ENCODE data around the gene LCLAT1. TPM values are rescaled to one million over a fixed set of nuclear protein-coding genes. Genes with fewer than 3 reads are reported as not detected.
A peak's percentile ranks its signal among the peaks of the same experiment; 100 is the strongest.

Gene LCLAT1
- polyA plus RNA-seq, 2 of the 4 experiments (the other 2 are of a cell fraction) = 19.5 to 71.0 TPM

DNA sequence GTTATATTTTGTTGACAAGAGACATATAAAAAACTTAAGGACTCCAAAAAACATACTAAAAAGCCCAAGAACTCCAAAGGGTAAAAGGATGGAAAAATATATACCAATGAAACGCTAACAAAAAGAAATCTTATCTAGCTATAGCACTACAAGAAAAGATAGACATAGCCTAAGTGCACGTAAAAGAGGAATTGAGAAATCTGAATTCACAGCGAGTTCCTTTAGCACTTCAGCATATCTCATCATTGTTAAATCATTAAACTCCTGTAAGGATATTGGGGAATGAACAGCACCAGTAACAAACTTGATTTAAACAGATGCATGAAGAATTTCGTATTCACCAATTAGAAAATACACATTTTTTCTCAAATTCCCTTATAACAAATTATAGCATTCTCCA is 226.1 kb downstream of the LCLAT1 start:
- no peak for DNase-seq (ENCODE audit: low read depth in 1 of 2, low spot score in 1 of 2)
- Histone ChIP-seq H3K4me2 (no peak overlapping the region), H3K9me3 (peaks cover 36% of the 10 kb centered on the region), H3K4me1 (no peaks in the 10 kb centered on the region), H3K27ac (no peak overlapping the region), H3K4me3 (no peak overlapping the region)
- CTCF ChIA-PET = interaction anchor here (1.1 kb wide), 1 partner anchor 508 kb away, joined by 4 read pairs; no protein-coding TSS in a partner anchor
- no peak for ATAC-seq
- peak; percentile 46 for FAIRE-seq
- POLR2A ChIA-PET = no interaction called here
- WGBS (ENCODE audit: missing lambda C conversion rate) = 64% methylated on average over 4 of the region's 4 CpGs
- no peak for TF ChIP-seq MAFK (IDR thresholded peaks at IDR 0.05; ENCODE audit: partially characterized antibody)
- no peak for TF ChIP-seq SMC3 (IDR thresholded peaks at IDR 0.05)
- TF ChIP-seq JUNB (IDR thresholded peaks at IDR 0.05) = no peak
- no peak for TF ChIP-seq POLR2AphosphoS2 (conservative IDR thresholded peaks at IDR 0.05; ENCODE audit: low read length)
- TF ChIP-seq RCOR1 (IDR thresholded peaks at IDR 0.05; ENCODE audit: low read depth, low read length) = no peak
- TF ChIP-seq MAX (IDR thresholded peaks at IDR 0.05) = no peak
- TF ChIP-seq, protein P1, sequence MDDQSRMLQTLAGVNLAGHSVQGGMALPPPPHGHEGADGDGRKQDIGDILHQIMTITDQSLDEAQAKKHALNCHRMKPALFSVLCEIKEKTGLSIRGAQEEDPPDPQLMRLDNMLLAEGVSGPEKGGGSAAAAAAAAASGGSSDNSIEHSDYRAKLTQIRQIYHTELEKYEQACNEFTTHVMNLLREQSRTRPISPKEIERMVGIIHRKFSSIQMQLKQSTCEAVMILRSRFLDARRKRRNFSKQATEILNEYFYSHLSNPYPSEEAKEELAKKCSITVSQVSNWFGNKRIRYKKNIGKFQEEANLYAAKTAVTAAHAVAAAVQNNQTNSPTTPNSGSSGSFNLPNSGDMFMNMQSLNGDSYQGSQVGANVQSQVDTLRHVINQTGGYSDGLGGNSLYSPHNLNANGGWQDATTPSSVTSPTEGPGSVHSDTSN (IDR thresholded peaks at IDR 0.05) = no peak
- TF ChIP-seq E2F6 (IDR thresholded peaks at IDR 0.05; ENCODE audit: borderline replicate concordance, low read depth) = no peak
- no peak for TF ChIP-seq MAZ (IDR thresholded peaks at IDR 0.05; ENCODE audit: borderline replicate concordance, low read depth, low read length)
- no peak for TF ChIP-seq EP300 (IDR thresholded peaks at IDR 0.05)
- TF ChIP-seq USF2 (IDR thresholded peaks at IDR 0.05) = no peak
- TF ChIP-seq HEYL (CRISPR knock-in tag; IDR thresholded peaks at IDR 0.05) = no peak
- no peak for TF ChIP-seq RAD21 (conservative IDR thresholded peaks at IDR 0.05 in 1 of 2, IDR thresholded peaks at IDR 0.05 in 1 of 2)
- no peak for TF ChIP-seq JUN (IDR thresholded peaks at IDR 0.05)

DNA sequence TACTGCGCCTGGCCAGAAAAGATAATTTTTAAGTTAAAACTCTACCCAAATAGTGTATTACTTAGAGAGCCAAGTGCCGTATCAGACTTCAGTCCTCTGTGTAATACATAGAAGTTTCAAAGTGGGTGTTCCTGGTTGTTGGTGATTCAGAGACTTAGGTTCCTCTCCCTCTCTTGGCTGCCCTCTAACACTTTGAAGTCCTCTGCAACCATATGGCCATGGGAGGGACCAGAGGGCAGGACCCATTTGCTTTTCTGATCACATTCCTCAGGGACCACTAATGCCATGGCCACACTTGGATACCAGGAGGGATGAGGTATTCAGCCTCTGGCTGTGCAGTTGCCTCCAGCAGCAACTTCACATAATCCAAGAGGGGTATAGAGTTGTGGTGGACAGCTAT is 228.7 kb downstream of the LCLAT1 start:
- DNase-seq (ENCODE audit: low read depth in 1 of 2, low spot score in 1 of 2) (no peak), ATAC-seq (no peak), FAIRE-seq (no peak)
- TF ChIP-seq HEYL (CRISPR knock-in tag; IDR thresholded peaks at IDR 0.05) (no peak), HOXB5 (CRISPR knock-in tag; IDR thresholded peaks at IDR 0.05) (no peak), CHD2 (IDR thresholded peaks at IDR 0.05; ENCODE audit: low read length, partially characterized antibody) (no peak), ESRRA (IDR thresholded peaks at IDR 0.05; ENCODE audit: borderline replicate concordance, low read length) (no peak), SMC3 (IDR thresholded peaks at IDR 0.05) (no peak), ZSCAN20 (CRISPR knock-in tag; IDR thresholded peaks at IDR 0.05) (no peak), RAD21 (conservative IDR thresholded peaks at IDR 0.05 in 1 of 2, IDR thresholded peaks at IDR 0.05 in 1 of 2) (no peak), SREBF2 (IDR thresholded peaks at IDR 0.05) (no peak), TFCP2L1 (CRISPR knock-in tag; IDR thresholded peaks at IDR 0.05) (no peak), RCOR1 (IDR thresholded peaks at IDR 0.05; ENCODE audit: low read depth, low read length) (no peak), MAFK (IDR thresholded peaks at IDR 0.05; ENCODE audit: partially characterized antibody) (no peak), CBX8 (IDR thresholded peaks at IDR 0.05) (no peak), HES2 (IDR thresholded peaks at IDR 0.05) (no peak), CTCF (IDR thresholded peaks at IDR 0.05) (no peak)
- TF ChIP-seq, protein P2, sequence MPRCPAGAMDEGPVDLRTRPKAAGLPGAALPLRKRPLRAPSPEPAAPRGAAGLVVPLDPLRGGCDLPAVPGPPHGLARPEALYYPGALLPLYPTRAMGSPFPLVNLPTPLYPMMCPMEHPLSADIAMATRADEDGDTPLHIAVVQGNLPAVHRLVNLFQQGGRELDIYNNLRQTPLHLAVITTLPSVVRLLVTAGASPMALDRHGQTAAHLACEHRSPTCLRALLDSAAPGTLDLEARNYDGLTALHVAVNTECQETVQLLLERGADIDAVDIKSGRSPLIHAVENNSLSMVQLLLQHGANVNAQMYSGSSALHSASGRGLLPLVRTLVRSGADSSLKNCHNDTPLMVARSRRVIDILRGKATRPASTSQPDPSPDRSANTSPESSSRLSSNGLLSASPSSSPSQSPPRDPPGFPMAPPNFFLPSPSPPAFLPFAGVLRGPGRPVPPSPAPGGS (IDR thresholded peaks at IDR 0.05) = no peak
- TF ChIP-seq, protein P3, sequence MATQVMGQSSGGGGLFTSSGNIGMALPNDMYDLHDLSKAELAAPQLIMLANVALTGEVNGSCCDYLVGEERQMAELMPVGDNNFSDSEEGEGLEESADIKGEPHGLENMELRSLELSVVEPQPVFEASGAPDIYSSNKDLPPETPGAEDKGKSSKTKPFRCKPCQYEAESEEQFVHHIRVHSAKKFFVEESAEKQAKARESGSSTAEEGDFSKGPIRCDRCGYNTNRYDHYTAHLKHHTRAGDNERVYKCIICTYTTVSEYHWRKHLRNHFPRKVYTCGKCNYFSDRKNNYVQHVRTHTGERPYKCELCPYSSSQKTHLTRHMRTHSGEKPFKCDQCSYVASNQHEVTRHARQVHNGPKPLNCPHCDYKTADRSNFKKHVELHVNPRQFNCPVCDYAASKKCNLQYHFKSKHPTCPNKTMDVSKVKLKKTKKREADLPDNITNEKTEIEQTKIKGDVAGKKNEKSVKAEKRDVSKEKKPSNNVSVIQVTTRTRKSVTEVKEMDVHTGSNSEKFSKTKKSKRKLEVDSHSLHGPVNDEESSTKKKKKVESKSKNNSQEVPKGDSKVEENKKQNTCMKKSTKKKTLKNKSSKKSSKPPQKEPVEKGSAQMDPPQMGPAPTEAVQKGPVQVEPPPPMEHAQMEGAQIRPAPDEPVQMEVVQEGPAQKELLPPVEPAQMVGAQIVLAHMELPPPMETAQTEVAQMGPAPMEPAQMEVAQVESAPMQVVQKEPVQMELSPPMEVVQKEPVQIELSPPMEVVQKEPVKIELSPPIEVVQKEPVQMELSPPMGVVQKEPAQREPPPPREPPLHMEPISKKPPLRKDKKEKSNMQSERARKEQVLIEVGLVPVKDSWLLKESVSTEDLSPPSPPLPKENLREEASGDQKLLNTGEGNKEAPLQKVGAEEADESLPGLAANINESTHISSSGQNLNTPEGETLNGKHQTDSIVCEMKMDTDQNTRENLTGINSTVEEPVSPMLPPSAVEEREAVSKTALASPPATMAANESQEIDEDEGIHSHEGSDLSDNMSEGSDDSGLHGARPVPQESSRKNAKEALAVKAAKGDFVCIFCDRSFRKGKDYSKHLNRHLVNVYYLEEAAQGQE (IDR thresholded peaks at IDR 0.05) = no peak
- Histone ChIP-seq H3K9me3 (peaks cover 10% of the 10 kb centered on the region; the same call in 2 of the 3 replicates), H3K4me2 (no peak overlapping the region), H3K4me1 (no peaks in the 10 kb centered on the region), H3K4me3 (no peak overlapping the region), H3K27ac (no peak overlapping the region)
- ChIA-PET POLR2A (no interaction called here), CTCF (no interaction called here)
- 95% methylated on average over 2 of the region's 2 CpGs for WGBS (ENCODE audit: missing lambda C conversion rate)
